HG02642 (cell line): ENCODE data around the gene ZFAND4.
"Not testable (repeated sequence)": the region's sequence is repeated elsewhere in the genome, so short reads cannot be mapped to it uniquely, and the experiment has no call there.

ENCODE experiments used
- ATAC-seq: cut with Tn5 transposase; IDR thresholded peaks from one replicate; pipeline ENCODE4 v1.9.1; 2021; ENCODE audit warnings: mild to moderate bottlenecking; ENCODE audit not compliant: unreplicated experiment, poor library complexity

Gene ZFAND4

DNA sequence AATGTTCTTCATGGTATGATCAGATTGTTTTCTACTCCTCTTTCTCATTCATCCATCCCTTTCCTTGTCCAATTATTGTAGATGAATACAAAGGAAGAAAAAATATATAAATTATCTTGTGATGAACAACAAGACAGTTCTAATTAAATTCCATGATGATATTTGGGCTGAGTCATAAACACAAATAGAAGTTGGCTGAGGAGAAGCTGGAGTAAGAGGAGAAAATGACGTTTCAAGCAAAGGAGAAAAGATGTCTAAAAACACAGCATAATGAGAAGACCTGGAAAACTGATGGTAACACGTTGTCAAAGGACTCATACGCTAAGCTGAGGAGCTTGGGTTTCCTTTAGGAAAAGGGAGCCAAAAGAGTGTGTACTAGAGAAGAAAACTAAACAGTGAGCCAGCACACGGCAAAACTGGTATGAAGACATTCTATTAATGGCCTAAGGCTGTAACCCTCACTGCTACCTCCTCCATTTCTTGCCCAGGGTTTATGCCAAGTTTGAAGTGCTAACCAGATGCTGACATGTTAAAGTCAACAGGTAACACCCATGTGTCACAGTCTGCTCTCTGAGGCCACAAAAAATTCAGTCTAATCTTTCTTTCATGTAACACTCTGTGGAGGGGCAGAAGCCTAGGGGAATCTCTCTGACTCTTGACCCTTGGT, 26.1 kb downstream of the ZFAND4 start:
- ATAC-seq: no peak

GRCh38 chr10:45644527-45644926, 28.0 kb downstream of the ZFAND4 start:
- ATAC-seq: no peak

GRCh38 chr10:45640941-45641340, 31.6 kb downstream of the ZFAND4 start:
- no peak for ATAC-seq

- ATAC-seq: no peak
Observed at GRCh38 chr10:45640049-45640448, 32.5 kb downstream of the ZFAND4 start.

- ATAC-seq: no peak
Observed at GRCh38 chr10:45627412-45628048, 45.0 kb downstream of the ZFAND4 start.

GRCh38 chr10:45625879-45626278, 46.7 kb downstream of the ZFAND4 start:
- no peak for ATAC-seq

DNA sequence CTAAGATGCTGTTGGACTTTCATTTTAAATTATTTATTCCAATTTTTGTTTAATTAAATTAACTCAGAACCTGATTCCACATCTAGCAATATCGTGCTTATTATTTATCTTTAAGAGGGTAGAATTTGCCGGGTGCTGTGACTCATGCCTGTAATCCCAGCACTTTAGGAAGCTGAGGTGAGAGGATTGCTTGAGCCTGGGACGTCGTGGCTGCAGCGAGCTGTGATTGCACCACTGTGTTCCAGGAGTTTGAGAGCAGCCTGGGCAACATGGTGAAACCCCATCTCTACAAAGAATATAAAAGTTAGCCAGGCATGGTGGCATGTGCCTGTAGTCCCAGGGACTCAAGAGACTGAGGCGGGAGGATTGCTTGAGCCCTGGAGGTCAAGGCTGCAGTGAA, 47.8 kb downstream of the ZFAND4 start:
- ATAC-seq: no peak

DNA sequence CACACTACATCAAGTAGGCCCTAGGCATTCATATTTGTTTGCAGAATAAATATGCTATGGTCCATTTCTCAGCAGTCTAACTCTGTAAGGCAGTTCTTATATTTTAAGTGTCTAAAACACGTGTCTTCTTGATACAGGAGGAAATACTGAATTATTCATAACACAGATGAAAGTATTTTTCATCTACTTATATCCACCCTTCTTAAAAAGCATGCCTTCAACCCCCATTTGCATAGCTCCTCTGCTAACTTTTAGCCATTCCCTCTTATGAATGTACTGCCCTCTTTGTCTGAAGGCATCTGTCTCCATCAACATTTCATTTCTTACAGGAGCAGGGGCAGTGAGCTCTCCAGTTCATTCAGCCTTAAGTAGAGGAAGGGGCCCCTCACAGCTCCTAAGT, 57.7 kb downstream of the ZFAND4 start:
- no peak for ATAC-seq

DNA sequence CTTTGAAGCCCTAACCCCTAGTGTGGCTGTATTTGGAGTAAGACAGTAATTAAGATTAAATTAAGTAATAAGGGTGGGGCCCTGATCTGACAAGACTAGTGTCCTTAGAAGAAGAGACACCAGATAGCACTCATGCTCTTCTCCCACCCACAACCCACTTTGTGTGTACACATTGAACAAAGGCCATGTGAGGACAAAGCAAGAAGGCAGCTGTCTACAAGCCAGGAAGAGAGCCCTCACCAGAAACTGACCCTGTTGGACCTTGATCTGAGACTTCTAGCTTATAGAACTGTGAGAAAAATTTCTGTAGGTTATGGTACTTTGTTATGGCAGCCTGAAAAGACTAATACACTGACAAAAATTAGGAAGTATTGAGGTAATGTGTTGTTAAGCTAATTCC, 59.8 kb downstream of the ZFAND4 start:
- ATAC-seq: no peak

DNA sequence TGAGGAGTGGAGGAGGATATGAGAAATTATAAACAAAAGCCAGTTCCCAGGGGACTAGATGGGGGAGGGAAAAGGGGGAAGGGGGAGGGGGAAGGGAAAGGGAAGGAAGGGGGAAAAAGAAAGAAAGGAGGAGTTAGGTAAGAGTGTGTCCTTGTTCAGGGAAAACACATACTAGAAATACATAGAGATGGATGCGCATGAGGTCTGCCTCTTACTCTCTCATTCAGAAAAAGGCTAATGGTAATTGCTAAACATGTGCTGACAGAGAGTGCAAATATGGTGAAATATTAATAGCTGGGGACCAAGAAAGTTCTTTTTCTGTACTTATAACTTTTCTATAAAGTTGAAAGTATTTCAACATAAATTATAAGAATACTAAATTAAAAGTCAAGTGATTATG, 64.5 kb downstream of the ZFAND4 start:
- no peak for ATAC-seq

- no peak for ATAC-seq
Observed at GRCh38 chr10:45607276-45607675, 65.3 kb downstream of the ZFAND4 start.

GRCh38 chr10:45602836-45603235, 69.7 kb downstream of the ZFAND4 start:
- ATAC-seq: no peak

- ATAC-seq: no peak
Observed at GRCh38 chr10:45602082-45602730, 70.4 kb downstream of the ZFAND4 start.

- not testable (repeated sequence) for ATAC-seq
Observed at GRCh38 chr10:45601254-45601930, 71.2 kb downstream of the ZFAND4 start.

DNA sequence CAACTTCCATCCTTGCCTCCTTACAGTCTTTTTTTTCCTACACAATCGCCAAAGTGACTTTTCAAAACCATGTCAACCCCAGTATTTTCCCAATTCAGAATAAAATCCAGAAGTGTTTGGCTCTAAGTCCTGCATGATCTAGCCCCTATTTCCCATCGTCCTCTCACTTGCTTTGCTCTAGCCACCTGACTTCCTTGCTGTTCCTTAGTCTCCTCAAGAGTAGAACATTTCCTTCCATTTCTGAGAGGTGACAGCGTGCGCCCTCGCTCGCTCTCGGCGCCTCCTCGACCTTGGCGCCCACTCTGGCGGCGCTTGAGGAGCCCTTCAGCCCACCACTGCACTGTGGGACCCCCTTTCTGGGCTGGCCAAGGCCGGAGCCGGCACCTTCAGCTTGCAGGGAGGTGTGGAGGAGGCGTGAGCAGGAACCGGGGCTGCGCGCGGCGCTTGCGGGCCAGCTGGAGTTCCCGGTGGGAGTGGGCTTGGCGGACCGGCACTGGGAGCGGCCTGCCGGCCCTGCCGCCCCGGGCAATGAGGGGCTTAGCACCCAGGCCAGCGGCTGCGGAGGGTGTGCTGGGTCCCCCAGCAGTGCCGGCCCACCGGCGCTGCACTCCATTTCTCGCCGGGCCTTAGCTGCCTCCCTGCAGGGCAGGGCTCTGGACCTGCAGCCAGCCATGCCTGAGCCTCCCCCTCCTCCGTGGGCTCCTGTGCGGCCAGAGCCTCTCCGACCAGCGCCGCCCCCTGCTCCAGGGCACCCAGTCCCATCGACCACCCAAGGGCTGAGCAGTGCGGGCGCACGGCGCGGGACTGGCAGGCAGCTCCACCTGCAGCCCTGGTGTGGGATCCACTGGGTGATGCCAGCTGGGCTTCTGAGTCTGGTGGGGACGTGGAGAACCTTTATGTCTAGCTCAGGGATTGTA, 72.0 kb downstream of the ZFAND4 start:
- not testable (repeated sequence) for ATAC-seq

DNA sequence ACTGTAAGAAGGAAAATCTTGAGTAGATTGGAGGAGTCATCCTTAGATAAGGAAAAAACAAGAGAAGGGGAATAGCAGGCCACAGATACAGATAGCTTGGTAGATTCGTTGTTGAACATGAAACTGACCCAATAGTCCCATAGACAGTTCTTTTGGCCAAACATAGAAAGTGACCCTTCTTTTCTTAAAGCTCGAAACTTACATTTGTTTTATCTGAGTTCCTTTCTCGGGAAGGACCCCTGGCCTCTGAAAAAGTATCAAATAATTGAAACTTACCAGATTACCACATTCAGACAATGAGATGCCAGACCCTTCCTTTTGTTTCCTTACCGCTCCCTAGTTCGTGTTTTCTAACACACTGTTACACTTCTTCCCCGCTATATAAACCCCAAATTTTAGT, 72.9 kb downstream of the ZFAND4 start:
- no peak for ATAC-seq

DNA sequence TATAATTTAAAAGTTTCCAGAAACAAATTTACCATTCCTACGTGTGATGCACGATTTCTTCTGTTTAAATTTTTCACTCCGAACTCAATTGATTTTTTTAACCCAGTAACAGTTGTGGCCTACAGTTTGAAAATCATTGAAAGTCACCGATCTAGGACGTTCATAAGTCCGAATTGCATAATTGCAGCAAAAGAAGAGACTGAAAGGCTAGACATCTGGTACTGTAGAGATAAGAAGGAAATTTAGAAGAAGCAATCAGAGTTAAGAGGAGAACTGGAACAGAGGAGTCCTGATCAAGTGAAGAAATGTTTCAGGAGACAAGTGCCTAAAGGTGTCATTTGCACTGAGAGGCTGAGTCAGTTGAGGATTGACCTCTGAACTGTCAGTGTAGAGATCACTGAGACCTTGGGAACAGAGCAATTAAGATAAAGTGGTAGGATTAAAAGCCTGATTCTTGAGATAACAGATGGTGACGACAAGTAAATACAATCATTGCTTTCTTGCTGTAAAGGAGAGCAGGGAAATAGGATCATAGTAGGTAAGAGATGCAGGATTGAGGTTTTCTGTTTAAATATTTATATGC, 73.5 kb downstream of the ZFAND4 start:
- no peak for ATAC-seq

GRCh38 chr10:45596526-45596925, 76.0 kb downstream of the ZFAND4 start:
- ATAC-seq: no peak

GRCh38 chr10:45594276-45595157, 78.1 kb downstream of the ZFAND4 start:
- ATAC-seq: peak; percentile 94
